ENCODE measurements around the gene PAX2.

The PAX2 gene

GRCh38 chr10:100793055-100793454 lies 47.7 kb downstream of the PAX2 start:
- no peak for DNase-seq

GRCh38 chr10:100799881-100800280 lies 54.5 kb downstream of the PAX2 start:
- no peak for DNase-seq

- no peak for DNase-seq
Observed at GRCh38 chr10:100800931-100801330, 55.5 kb downstream of the PAX2 start.

- DNase-seq = no peak
Observed at GRCh38 chr10:100802196-100802595, 56.8 kb downstream of the PAX2 start.

- no peak for DNase-seq
Observed at GRCh38 chr10:100802607-100803006, 57.2 kb downstream of the PAX2 start.

- no peak for DNase-seq
Observed at GRCh38 chr10:100803492-100803891, 58.1 kb downstream of the PAX2 start.

GRCh38 chr10:100803908-100804307 lies 58.5 kb downstream of the PAX2 start:
- DNase-seq = no peak

- no peak for DNase-seq
Observed at GRCh38 chr10:100805543-100806355, 60.4 kb downstream of the PAX2 start.

GRCh38 chr10:100806356-100806645 lies 60.9 kb downstream of the PAX2 start:
- no peak for DNase-seq

- no peak for DNase-seq
Observed at GRCh38 chr10:100807241-100807951, 62.0 kb downstream of the PAX2 start.

GRCh38 chr10:100808876-100809275 lies 63.5 kb downstream of the PAX2 start:
- no peak for DNase-seq

GRCh38 chr10:100810091-100810834 lies 64.9 kb downstream of the PAX2 start:
- no peak for DNase-seq

- no peak for DNase-seq
Observed at GRCh38 chr10:100810835-100811116, 65.4 kb downstream of the PAX2 start.

- no peak for DNase-seq
Observed at GRCh38 chr10:100811261-100811660, 65.9 kb downstream of the PAX2 start.

GRCh38 chr10:100811752-100812750 lies 66.7 kb downstream of the PAX2 start:
- no peak for DNase-seq

- peak in 1 of 2 experiments; percentile 4 for DNase-seq
Observed at GRCh38 chr10:100812978-100813377, 67.6 kb downstream of the PAX2 start.

- no peak for DNase-seq
Observed at GRCh38 chr10:100814751-100815474, 69.5 kb downstream of the PAX2 start.

GRCh38 chr10:100816671-100817070 lies 71.3 kb downstream of the PAX2 start:
- DNase-seq = no peak

- peak in 1 of 2 experiments; percentile 9 for DNase-seq
Observed at GRCh38 chr10:100817268-100817839, 72.0 kb downstream of the PAX2 start.

- DNase-seq = no peak
Observed at GRCh38 chr10:100819424-100819823, 74.0 kb downstream of the PAX2 start.

- no peak for DNase-seq
Observed at GRCh38 chr10:100823194-100823593, 77.8 kb downstream of the PAX2 start.

- no peak for DNase-seq
Observed at GRCh38 chr10:100824886-100825285, 79.5 kb downstream of the PAX2 start.

Data from NCI-H1930 (cell line).